DND-41 (cell line): ENCODE measurements around the gene PIM1.

ENCODE experiments used
- ATAC-seq: fragments of 200-7000 bp; cut with Tn5 transposase; 3 replicates; pipeline ENCODE4 v1.9.1; 2021; ENCODE audit warnings: low read depth; ENCODE audit not compliant: insufficient read depth
- DNase-seq: peaks from one replicate; pipeline ENCODE4 v3.0.0-alpha.2; 2020
- H2AFZ ChIP-seq: 2 replicates; pipeline ENCODE4 v1.6.0; 2012; ENCODE audit warnings: low read depth, low read length
- H3K27ac ChIP-seq: 2 replicates; pipeline ENCODE4 v1.5.1; 2012; ENCODE audit warnings: low read length, inconsistent platforms
- H3K27me3 ChIP-seq: fragments of 200-600 bp; sonication (generic); 2 replicates; pipeline ENCODE4 v1.6.0; 2012; ENCODE audit warnings: low read length, mild to moderate bottlenecking, inconsistent platforms; ENCODE audit not compliant: insufficient read depth, poor library complexity
- H3K36me3 ChIP-seq: 2 replicates; pipeline ENCODE4 v1.5.1; 2012; ENCODE audit warnings: low read length, inconsistent platforms; ENCODE audit not compliant: insufficient read depth
- H3K4me1 ChIP-seq: 2 replicates; pipeline ENCODE4 v1.5.1; 2012; ENCODE audit warnings: mild to moderate bottlenecking, low read length; ENCODE audit not compliant: insufficient read depth
- H3K4me2 ChIP-seq: 2 replicates; pipeline ENCODE4 v1.6.0; 2012; ENCODE audit warnings: mild to moderate bottlenecking, moderate library complexity, low read length, inconsistent platforms; ENCODE audit not compliant: insufficient read depth
- H3K4me3 ChIP-seq, 2 experiments: fragments of 200-600 bp in 1 of 2; shearing (Covaris generic) in 1 of 2; 2 replicates each; pipeline ENCODE4 v1.5.1; 2012 to 2016; ENCODE audit warnings: inconsistent platforms in 2 of 2, low read length in 2 of 2, mild to moderate bottlenecking in 2 of 2, low read depth in 1 of 2, moderate library complexity in 1 of 2
- H3K79me2 ChIP-seq: 2 replicates; pipeline ENCODE4 v1.6.0; 2012; ENCODE audit warnings: low read length, inconsistent platforms; ENCODE audit not compliant: insufficient read depth
- H3K9ac ChIP-seq: 2 replicates; pipeline ENCODE4 v1.6.0; 2012; ENCODE audit warnings: low read depth, mild to moderate bottlenecking, inconsistent platforms, low read length, moderate library complexity
- H3K9me3 ChIP-seq: 2 replicates; pipeline ENCODE4 v1.5.1; 2012; ENCODE audit warnings: low read length, moderate library complexity, mild to moderate bottlenecking, inconsistent platforms; ENCODE audit not compliant: insufficient read depth, severe bottlenecking
- H4K20me1 ChIP-seq: 2 replicates; pipeline ENCODE4 v1.6.0; 2012; ENCODE audit warnings: low read length; ENCODE audit not compliant: insufficient read depth
- EZH2 ChIP-seq: IDR thresholded peaks from 3 replicates; pipeline ENCODE4 v1.6.1; 2012; ENCODE audit warnings: borderline replicate concordance, low read depth, mild to moderate bottlenecking, moderate library complexity, low read length, inconsistent platforms; ENCODE audit not compliant: severe bottlenecking
- TF ChIP-seq, protein P1 (sequence below): IDR thresholded peaks from 2 replicates; pipeline ENCODE4 v1.5.1; 2012; ENCODE audit warnings: borderline replicate concordance, low read length, moderate library complexity, mild to moderate bottlenecking; ENCODE audit not compliant: poor library complexity, severe bottlenecking; ENCODE audit errors: extremely low read depth

PIM1 gene

DNA sequence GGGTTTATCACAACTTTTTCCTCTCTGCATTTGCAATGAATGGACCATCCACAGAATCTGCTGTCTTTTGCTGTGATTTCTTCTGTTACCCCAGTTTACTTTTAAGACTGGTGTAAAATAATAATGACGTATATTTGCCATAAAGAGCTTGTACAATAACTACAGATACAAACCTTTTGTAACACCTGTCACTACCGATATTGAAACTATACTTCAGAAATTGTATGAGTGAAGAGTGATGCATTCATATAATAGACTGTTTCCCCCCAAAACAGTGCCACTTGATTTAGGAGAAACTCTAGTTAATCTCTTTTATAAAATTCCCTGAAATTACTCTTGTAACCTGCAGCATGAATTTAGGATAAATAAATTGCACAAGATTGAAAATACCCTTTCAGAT is 26.4 kb upstream of the PIM1 start:
- Histone ChIP-seq H3K4me2 (no peak overlapping the region), H3K9ac (no peak overlapping the region), H3K4me1 (no peaks in the 10 kb centered on the region), H2AFZ (no peak overlapping the region), H3K4me3 (no peak overlapping the region), H3K36me3 (no peaks in the 10 kb centered on the region), H3K79me2 (no peaks in the 10 kb centered on the region), H3K27ac (no peak overlapping the region), H3K9me3 (no peaks in the 10 kb centered on the region), H3K27me3 (no peaks in the 10 kb centered on the region), H4K20me1 (no peaks in the 10 kb centered on the region)
- ATAC-seq (no peak), DNase-seq (no peak)
- TF ChIP-seq, protein P1, sequence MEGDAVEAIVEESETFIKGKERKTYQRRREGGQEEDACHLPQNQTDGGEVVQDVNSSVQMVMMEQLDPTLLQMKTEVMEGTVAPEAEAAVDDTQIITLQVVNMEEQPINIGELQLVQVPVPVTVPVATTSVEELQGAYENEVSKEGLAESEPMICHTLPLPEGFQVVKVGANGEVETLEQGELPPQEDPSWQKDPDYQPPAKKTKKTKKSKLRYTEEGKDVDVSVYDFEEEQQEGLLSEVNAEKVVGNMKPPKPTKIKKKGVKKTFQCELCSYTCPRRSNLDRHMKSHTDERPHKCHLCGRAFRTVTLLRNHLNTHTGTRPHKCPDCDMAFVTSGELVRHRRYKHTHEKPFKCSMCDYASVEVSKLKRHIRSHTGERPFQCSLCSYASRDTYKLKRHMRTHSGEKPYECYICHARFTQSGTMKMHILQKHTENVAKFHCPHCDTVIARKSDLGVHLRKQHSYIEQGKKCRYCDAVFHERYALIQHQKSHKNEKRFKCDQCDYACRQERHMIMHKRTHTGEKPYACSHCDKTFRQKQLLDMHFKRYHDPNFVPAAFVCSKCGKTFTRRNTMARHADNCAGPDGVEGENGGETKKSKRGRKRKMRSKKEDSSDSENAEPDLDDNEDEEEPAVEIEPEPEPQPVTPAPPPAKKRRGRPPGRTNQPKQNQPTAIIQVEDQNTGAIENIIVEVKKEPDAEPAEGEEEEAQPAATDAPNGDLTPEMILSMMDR, result no peak
- no peak for TF ChIP-seq EZH2

DNA sequence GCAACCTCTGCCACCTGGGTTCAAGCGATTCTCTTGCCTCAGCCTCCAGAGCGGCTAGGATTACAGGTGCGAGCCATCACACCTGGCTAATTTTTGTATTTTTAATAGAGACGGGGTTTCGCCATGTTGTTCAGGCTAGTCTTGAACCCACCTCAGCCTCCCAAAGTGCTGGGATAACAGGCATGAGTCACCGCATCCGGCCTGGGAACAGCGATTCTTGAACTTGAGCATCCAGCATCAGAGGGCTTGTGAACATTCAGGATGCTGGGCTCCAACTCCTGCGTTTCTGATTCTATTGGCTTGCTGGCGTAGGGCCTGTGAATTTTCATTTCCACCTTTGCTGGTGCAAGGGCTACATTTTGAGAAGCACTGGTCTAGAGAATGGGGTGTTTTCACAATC is 24.5 kb upstream of the PIM1 start:
- TF ChIP-seq, protein P1, result no peak
- TF ChIP-seq EZH2, result no peak
- H4K20me1 ChIP-seq, result no peaks in the 10 kb centered on the region
- H3K27me3 ChIP-seq, result no peaks in the 10 kb centered on the region
- no peak for DNase-seq
- H3K9me3 ChIP-seq, result no peaks in the 10 kb centered on the region
- no peak overlapping the region for H3K9ac ChIP-seq
- H3K79me2 ChIP-seq, result no peaks in the 10 kb centered on the region
- H3K27ac ChIP-seq, result no peak overlapping the region
- no peak overlapping the region for H3K4me2 ChIP-seq
- 0 out of 2 replicates have a peak overlapping the region, but pooled peaks have one; percentile 39 for H2AFZ ChIP-seq
- no peak for ATAC-seq
- H3K4me3 ChIP-seq, result no peak overlapping the region
- H3K36me3 ChIP-seq, result no peaks in the 10 kb centered on the region
- no peaks in the 10 kb centered on the region for H3K4me1 ChIP-seq

DNA sequence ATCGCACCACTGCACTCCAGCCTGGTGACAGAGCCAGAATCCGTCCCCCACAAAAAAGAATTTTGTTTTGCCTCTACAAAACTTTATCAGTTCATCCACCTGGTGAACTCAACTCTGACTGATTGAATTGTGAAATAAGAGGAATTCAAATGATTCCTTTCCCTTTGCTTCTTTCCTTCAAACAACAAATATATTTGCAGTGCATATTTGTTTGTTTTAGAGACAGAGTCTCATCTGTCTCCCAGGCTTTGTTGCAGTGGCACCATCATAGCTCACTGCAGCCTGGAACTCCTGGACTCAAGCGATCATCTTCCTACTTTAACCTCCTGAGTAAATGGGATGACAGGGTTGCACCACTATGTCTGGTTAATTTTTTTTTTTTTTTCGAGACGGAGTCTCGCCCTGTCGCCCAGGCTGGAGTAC is 23.2 kb upstream of the PIM1 start:
- Histone ChIP-seq H3K36me3 (no peaks in the 10 kb centered on the region), H3K27ac (no peak overlapping the region), H3K4me2 (no peak overlapping the region), H2AFZ (no peak overlapping the region), H3K9me3 (no peaks in the 10 kb centered on the region), H3K4me1 (no peaks in the 10 kb centered on the region), H4K20me1 (no peaks in the 10 kb centered on the region), H3K27me3 (no peaks in the 10 kb centered on the region), H3K4me3 (no peak overlapping the region), H3K9ac (no peak overlapping the region), H3K79me2 (no peaks in the 10 kb centered on the region)
- DNase-seq, result no peak
- TF ChIP-seq, protein P1, result no peak
- TF ChIP-seq EZH2, result no peak
- ATAC-seq, result no peak

DNA sequence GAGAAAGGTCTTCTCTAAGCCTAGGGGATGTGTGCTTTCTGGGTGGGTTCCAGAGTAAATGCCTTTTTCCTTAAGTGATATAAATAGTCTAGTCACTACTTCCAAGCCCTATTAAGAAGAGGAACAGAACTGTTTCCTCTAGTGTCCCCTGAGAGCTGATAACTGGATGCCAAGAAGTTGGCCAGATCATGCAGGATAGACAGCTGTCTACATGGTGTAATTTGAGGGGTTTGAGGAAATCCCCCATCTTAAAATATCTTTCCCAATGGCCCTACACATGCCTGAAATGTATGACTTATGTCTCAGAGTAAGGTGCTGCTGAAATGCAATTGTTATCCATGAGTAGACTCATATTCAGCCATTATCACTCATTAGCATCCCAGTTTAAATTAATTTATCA is 20.2 kb upstream of the PIM1 start:
- H3K27me3 ChIP-seq, result no peaks in the 10 kb centered on the region
- no peak overlapping the region for H3K9ac ChIP-seq
- no peak overlapping the region for H2AFZ ChIP-seq
- no peaks in the 10 kb centered on the region for H3K36me3 ChIP-seq
- DNase-seq, result no peak
- H4K20me1 ChIP-seq, result no peaks in the 10 kb centered on the region
- TF ChIP-seq, protein P1, result no peak
- no peak for TF ChIP-seq EZH2
- no peak for ATAC-seq
- no peaks in the 10 kb centered on the region for H3K9me3 ChIP-seq
- no peak overlapping the region for H3K4me2 ChIP-seq
- no peaks in the 10 kb centered on the region for H3K79me2 ChIP-seq
- H3K4me3 ChIP-seq, result no peak overlapping the region
- no peak overlapping the region for H3K27ac ChIP-seq
- no peaks in the 10 kb centered on the region for H3K4me1 ChIP-seq
